Activated CD8-positive, alpha-beta memory T cell treated with anti-CD3 and anti-CD28 coated beads, Interleukin-2, amount 50 U/mL, for 24 hours (primary cell): Measurements from ENCODE around the gene EPS8L3.
"Not testable (repeated sequence)": the region's sequence is repeated elsewhere in the genome, so short reads cannot be mapped to it uniquely, and the experiment has no call there.

ENCODE experiments used
- DNase-seq: peaks from one replicate; pipeline ENCODE4 v3.0.0-alpha.2; 2020; ENCODE audit errors: extremely low read depth

The EPS8L3 gene

DNA sequence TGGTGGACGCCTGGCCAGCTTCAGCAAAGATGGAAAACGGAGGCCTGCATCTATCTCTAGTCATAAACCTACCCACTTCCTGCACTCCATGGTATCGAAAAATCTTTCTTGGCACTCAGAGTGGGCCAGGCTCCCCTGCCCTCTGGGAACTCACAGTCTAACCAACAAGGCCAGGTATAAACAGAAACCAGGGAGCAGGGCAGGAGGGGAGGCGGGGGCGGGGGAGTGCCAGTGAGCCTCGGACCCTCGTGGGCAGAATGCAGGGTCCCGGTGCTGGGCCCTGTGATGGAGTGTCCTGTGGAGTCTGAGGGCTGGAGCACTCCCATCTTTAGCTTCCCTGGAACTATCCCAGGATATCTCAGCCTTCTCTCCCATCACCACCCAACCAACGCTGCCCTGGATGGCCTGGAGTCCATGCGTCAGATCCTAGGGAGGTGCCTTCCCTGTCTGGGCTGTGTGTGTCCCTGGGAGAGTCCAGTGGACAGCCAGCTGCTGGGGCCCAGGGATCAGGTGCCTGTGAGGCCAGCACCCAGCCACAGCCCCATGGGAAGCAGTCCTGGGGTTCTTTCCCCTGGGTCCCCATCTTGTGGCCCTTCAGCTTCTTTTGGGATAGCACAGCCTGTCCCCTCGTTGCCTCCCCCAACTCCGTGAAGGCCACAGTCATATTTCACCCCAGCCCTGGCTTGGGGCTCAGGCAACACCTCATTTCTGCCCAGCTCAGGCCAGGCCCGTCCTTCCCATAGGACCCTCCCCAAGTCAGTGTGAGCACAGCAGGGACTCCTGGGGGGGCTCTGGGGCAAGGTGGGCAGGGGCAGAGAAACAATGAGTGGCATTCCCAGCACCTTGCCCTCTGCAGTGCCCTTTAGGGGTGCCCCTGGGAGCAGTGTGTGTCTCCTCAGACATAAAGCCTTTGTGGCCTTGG, 1.1 kb upstream of the EPS8L3 start:
- no peak for DNase-seq

DNA sequence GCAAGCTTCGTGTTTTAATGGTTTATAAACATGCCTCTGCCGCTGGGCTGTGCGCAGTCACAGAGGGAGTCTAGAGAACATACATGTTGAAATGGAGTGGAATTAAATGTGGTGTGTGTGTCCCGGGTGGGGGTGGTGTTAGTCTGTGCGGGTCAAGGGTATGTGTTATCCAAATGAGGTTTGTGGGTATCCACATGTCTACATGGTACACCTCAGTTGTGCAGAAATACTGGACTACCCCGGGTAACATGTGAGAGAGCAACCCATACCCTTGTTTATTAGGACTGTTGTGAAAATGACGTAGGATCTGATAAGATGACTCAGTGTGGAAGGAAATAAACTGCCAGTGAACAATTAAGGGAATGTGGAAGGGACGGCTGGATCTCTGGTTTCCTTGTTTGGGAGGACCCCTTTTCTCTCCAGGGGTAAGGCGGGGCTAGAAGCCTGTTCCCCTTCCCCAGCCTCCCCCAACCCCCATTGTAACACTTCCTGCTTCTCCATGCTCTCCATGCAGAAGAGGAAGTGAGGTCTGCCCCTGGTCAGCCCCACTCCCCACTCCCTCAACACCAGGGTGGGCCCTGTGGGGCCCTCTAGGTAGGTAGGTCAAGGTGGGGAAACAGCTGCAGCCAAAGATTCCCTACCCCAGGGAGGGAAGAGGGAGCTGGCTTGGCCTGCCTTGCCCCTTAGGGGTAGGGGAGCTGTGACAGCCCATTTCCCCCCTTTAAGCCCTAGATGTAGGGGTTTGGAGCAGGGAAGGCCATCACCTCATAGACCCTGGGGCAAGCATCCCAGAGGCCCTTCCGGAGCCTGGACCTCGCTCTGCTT, 690 bp downstream of the EPS8L3 start:
- DNase-seq, result no peak

DNA sequence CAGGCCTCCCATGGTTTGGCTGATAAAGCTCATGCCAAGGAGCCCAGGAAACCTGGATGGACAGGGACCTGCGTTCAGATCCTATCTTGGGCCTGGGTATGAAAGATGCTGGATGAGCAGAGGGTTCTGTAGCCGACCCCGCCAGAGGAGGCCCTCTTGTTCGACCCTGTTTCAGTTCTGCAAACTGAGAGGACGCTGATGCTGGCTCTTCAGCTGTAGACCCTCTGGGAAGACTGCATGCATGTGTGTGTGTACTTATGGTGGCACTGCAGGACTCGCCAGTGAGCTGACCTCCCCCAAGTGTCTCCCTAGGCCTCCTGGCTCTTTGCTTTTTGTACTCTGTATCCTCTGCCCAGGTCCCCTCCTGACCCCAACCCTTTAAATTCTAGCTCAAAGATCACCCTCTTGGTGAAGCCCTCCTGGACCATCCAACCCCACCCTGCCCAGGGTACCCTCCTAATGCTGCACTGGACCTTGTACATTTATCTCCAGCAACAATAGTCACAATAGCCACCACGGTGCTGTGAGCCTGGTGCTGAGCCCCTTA, 1.6 kb downstream of the EPS8L3 start:
- DNase-seq, result no peak

DNA sequence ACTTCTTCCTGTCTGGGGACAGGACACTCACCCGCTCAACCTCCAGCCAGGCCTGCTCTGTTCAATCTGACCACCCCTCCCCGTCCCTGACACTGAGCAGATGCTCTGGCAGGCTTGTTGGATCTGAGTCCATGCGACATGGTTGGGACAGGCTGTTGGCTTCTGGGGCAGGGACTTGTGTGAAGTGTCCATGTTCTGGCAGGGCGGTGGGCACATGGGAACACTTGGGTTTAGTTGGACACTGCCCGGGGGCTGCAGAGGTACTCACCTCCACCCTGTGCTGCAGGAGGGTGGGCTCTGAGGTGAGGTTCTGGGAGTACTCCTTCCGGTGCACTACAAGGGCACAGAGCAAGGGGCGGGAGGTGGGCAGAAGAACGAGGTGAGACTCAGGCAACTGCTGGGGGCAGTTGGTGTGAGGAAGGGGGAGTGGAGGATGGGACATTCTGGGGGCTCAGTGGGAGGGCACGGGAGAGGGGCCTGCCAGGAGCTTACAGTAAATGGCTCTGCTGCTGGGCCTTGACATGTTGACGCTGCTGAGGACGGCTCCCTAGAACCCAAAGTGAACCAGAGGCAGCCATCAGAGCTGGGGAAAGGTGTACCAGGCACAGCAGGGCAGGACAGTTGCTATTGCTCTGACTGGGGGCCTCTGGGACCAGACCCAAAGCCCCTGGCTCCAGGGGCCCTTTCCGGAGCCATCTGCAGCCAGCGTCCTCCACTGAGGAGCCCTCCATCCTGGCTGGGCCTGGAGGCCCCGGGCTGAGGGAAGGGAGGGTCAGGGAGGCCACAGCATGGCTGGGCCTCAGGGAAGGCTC, 2.3 kb downstream of the EPS8L3 start:
- DNase-seq, result no peak

DNA sequence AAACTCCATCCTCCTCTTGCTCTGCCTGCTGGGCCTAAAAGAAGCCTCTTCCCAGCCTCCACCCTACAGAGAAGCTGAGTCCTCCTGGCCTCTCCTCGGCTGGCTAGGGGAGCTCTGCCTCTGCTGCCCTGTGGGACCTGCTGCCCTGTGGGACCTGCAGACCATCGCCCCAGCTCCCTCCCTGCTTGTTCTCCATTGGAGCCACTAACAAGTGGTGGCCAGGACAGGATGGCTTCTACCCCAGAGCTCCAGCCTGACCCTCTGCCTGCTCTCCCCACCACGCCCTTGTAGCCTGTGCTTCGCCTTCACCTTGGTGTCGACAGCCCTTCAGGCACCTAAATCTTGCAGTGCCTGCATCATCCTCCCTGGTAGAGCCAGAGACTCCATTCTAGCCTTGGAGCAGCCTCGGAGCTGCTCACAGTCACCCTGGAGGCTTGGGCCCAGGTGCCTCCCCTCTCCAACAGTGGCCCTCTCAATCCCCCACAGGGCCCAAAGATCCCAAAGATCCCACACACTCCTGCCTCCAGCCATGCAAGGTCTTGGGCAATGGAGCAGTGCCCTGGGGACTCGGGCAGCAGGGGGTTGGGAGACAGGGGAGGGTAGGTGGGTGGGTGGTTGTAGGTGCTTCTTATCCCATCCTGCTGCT, 3.0 kb downstream of the EPS8L3 start:
- DNase-seq, result no peak

DNA sequence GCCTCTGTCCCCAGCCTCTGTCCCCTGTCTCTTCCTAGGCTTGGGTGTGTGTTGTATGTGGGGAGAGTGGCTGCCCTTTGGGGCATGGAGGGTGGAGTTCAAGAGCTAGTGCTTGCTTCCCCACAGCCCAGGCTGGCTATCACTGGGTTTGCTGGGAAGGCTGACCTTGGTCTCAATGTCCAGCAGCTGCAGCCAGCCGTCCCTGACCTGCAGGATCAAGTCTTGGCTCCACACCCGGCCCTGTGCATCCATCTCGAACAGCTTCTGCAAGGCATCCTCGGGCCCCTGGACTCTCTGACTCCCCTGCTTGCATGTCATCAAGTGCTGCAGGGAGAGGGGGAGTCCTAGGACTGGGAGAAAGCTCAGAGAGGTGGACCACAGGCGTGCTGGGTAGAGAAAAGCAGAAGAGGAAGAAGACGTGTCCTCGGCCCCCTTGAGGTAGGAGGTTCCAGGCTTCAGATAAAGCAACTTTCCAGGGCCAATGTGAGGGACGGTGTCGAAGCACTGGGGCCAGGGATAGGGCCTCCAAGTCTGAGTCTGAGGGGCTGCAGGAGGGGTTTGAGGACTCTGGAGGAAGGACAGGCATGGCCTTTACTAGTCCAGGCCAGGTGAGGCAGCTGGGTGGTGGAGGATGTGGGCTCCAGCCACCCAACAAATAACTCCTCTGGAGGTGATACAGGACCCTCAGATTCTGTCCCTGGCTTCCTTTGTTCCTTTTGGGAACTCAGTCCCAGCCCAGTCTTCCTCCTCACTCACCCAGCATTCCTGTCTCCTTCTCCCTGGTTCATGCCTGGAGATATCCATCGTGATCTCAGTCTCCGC, 4.0 kb downstream of the EPS8L3 start:
- DNase-seq, result no peak

DNA sequence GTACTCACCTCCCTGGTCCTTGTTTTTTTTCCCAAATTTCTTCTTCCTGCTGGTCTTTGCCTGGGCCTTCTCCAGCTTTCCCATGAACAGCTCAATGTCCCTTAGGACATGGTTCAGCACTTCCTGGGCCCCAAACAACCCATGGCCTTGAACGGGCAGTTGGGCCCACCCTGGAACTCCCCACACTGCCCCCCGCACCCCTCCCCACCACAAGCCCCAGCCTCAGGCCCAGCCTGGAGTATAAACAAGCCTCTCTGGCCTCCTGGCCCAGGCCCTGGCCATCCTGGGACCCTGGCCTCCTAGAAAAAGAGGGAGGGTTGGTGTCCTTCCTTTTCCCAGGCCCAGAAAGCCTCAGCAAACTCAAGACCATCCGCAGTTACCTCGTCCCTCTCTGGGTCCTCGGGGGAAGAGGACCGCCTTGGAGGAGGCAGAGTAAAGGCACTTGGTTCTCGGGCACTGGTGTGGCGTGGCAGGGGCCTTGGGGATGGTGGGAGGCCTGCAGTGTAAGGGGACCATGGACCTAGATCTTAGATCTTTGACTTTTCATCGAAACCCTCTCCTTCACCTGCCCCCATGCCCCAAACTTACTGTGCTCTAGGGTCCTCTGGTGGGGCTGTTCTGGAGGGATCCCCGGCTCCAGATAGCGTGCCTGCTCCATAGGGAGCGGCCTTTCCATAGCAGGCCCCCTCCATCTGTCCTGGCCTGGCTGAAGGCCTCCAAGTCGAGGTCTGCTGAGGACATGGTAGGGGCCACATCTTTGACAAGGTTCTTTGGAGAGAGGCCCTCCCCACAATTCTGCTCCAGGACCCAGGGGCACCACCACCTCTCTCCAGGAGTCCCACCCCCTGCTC, 5.6 kb downstream of the EPS8L3 start:
- DNase-seq, result no peak

DNA sequence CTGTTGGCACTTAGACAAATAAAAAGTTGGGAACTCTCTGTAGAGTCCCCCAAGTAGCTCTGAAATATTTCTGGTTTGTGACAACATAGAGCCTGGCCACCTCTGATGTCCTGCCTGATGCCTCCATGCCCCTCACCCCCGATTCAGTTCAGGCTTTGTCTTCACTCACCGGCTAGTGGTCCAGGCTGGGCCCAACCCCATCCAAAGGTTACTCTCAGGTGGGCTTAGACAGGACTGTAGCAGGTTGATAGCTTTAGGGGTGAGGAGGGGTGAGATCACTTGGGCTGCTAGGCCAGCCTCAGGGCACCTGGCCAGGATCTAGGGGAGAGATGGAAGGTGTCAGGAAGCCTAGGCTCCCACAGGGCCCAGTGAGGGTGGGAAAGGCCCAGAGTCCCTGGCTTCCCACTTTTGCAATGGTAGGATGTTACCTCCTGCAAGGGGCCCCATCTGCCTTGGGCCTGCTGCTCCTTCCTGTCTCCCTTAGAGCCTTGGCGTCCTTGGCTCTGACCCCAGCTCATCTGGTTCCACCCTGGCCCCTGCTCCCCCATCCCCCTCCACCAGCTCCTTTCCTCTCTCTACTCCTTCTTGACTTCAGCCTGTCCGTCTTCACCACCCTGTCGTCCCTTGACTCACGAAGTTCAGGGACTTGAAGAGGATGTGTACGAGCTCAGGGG, 6.7 kb downstream of the EPS8L3 start:
- no peak for DNase-seq

DNA sequence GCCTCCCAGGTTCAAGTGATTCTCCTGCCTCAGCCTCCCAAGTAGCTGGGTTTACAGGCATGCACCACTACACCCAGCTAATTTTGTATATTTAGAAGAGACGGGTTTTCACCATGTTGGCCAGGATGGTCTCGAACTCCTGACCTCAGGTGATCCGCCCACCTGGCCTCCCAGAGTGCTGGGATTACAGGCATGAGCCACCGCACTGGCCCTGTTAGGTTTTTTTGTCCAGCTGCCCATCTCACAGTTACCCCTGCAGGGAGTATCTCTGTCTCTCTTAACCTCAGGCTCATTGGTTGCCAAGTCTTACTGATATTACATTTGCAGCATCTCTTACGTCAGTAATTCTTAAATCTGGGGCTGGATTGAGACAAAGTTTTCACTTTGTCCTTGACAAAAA, 7.4 kb downstream of the EPS8L3 start:
- not testable (repeated sequence) for DNase-seq

DNA sequence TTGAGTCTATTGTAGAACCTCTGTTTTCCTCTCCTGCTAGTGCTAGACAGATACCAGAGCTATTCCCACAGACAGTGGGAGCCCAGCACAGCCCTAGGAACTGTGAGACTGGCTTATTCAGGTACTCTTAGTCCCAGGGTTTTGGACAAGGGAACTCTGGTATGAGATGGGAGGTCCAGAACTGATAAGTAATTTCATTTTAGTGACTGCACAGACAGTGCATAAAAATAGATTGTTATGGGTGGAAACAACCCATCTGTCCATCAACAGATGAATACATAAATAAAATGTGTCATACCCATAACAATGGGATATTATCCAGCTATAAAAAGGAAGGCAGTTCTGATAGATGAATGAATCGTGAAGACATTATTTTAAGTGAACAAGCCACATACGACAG, 9.0 kb downstream of the EPS8L3 start:
- DNase-seq, result no peak

DNA sequence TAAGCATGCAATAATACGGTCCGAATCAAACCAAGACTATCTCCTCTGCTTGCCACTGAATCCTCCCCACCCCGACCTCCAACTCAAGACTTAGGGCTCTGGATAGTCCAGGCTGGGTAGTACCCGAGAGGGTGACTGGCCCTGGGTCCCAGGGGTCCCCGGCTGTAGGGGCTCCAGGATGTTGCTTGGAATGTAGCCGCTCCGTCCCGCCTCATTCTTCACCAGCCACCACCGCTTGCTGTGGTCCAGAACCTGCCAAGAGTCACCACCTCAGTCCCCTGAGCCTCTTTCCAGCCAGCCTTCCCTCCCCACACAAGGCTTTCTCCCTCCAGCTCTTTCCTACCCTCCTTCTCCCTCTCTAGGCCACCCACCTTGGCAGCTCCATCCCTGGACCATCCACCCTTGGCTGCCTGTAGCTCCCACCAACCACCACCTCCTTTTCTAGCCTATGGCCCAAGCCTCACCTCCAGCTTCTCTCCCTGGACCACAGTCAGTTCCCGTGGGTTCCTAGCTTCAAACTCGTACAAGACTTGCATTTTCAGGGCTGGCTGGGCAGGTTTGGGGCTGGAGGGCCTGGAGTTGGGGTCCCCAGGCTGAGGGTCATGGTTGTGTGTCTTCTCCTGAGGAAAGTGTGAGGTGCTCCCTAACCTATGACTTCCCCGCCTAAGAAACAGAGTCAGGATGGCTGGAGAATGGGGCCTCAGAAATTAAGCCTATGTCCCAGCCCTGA, 12.0 kb downstream of the EPS8L3 start:
- DNase-seq, result no peak

DNA sequence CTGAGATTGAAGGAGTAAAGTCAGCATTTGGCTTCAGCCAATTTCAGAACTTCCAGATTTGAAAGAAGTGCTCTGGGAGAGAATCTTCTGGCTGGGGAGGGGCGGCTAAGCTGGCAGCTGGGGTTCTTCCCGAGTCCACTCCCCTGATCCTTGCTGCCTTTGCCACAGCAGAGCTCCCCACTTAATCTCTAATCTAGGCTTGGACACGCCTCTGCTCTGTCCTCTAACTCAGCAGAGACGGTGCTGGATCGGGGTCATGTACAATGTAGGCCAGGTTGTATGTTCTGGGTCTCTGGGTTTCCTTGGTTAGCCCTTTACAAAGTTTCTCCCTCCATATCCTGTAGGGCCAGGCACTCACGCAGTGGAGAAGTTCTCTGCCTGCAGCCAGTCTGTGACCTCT, 12.8 kb downstream of the EPS8L3 start:
- no peak for DNase-seq

DNA sequence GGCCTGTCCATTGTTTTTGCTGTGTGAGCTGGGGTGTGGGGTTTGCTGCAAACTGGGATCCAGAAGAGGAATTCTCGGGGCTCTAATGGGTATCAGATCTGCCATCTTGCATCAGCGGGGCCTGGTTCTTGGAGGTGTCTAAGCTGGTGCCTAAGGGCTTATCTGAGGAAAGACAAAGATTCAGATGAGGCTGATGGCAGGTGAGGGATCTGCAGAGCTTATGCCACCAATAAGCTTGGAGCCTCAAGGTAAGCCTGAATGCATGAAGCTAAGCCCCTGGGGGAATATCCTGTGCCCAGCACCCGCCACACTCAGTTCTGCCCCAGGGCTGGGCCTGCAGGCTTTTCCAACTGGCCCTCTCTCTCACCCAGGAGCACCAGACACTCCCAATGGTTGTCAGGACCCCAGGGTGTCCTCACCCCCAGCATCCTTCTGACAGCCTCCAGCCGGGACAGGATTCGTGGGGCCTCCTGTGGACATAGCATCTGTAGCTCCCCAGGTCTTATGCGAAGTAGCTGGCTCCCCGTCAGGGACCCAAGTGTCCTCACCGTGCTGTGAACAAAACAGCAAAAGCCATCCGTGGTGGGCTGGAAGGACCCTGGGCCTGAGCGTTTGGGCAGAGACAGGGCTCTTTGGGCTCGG, 13.4 kb downstream of the EPS8L3 start:
- no peak for DNase-seq

DNA sequence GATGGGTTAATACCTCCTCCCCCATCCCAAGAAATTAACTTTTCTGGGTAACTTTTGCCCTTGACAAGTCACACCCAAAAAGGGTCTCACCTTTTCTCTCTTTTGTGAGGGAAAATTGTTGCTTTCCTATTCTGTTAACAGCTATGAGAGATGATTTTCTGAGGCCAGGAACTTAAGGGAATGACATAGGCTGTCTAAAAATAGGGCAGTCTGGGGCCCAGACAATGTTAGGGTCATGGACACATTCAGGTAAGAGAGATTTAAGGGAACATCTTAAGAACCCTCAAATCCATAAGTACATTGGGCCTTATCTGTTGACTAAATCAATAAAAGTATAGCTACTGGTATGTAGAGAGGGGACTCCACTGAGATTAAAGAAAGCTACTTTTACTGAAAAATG, 14.5 kb downstream of the EPS8L3 start:
- no peak for DNase-seq

DNA sequence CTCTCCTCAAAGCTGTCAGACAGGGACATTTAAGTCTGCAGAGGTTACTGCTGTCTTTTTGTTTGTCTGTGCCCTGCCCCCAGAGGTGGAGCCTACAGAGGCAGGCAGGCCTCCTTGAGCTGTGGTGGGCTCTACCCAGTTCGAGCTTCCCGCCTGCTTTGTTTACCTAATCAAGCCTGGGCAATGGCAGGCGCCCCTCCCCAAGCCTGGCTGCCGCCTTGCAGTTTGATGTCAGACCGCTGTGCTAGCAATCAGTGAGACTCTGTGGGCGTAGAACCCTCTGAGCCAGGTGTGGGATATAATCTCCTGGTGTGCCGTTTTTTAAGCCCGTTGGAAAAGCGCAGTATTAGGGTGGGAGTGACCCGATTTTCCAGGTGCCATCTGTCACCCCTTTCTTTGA, 15.4 kb downstream of the EPS8L3 start:
- DNase-seq, result not testable (repeated sequence)

DNA sequence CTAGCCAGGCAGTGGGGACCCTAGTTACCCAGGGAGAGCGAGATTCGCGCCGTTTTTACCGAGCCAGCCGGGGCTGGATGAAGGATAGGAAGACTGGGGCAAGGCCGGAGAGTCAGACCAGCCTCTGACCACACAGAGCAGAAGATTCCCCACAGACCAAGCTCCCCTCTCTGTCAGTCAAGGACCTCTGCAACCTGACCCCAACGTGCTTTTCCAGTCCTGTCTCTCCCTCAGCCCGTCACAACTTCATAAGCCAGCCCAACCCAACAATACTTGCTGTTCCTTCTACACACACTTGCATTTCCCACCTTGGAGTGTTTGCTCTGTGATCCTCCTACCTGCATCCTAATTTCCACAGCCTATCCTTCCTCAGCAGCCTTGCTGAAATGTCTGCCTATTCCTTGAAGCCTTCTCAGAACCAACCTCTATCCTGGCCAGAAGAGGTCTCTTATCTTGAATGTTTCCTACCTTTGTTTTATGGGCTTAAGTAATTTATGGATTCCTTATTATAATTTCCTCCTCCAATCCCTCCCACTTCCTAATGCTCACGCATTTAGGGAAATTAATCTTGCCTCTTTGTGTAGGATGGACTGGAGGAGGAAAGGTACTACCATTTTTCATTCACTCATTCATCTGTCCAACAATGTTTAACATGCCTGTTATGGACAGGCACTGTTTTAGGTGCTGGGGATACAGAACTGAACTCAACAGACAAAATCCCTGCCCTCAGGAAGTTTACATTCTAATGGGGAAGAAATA, 22.9 kb downstream of the EPS8L3 start, which contains the start of gene GSTM3:
Gene GSTM3 (minus strand): TSS at position 424 of the 759 bp plus-strand sequence. CDS start 751 bp downstream, outside the sequence.
- no peak for DNase-seq
